Stimulated activated memory B cell treated with anti-CD40 and anti-IgM and Interleukin-4, amounts not matched to agents 10 μg/mL and 1 μg/mL and 100 μg/mL, for 72 hours (primary cell): ENCODE measurements around the gene LOXL3.

Source experiments
- ATAC-seq: fragments of 150-1000 bp; cut with Tn5 transposase; 2 replicates; pipeline ENCODE4 v1.10.0; 2021
- H3K27ac Mint-ChIP-seq: one replicate; pipeline ENCODE4 v1.8.0; 2022; ENCODE audit warnings: mild to moderate bottlenecking, mixed read lengths
- H3K27me3 Mint-ChIP-seq: one replicate; pipeline ENCODE4 v1.8.0; 2022; ENCODE audit warnings: mixed read lengths
- H3K36me3 Mint-ChIP-seq: one replicate; pipeline ENCODE4 v1.8.0; 2022; ENCODE audit warnings: mixed read lengths
- H3K4me1 Mint-ChIP-seq: one replicate; pipeline ENCODE4 v1.8.0; 2022; ENCODE audit warnings: mixed read lengths
- H3K4me3 Mint-ChIP-seq: one replicate; pipeline ENCODE4 v1.8.0; 2022; ENCODE audit warnings: mild to moderate bottlenecking, moderate library complexity, mixed read lengths
- H3K9me3 Mint-ChIP-seq: one replicate; pipeline ENCODE4 v1.8.0; 2022; ENCODE audit warnings: mixed read lengths

The LOXL3 gene

DNA sequence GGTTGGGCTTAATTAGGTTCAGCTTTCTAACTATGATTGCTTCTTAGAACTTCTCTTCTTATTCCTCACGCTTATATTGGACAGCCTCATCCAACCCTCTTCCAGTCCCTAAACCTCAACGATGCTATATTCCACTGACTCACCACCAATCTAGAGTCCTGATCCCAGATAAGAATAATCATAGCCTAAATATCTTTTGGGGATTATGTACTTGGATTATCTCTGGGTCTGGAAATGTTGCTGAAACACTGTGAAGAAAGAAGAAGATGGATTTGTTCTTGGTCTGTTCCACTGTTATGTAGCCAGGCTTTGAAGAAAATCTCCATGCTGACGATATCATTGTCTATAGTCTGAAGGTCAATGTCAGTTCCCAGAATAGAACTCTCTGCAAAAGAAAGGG is 27.7 kb upstream of the LOXL3 start:
- no peaks in the 10 kb centered on the region for H3K9me3 Mint-ChIP-seq
- H3K36me3 Mint-ChIP-seq, result no peaks in the 10 kb centered on the region
- H3K27me3 Mint-ChIP-seq, result no peaks in the 10 kb centered on the region
- ATAC-seq, result no peak
- H3K27ac Mint-ChIP-seq, result no peak overlapping the region
- no peak overlapping the region for H3K4me3 Mint-ChIP-seq
- peaks cover 33% of the 10 kb centered on the region for H3K4me1 Mint-ChIP-seq

GRCh38 chr2:74578408-74578807 is 24.7 kb upstream of the LOXL3 start:
- no peak overlapping the region for H3K4me3 Mint-ChIP-seq
- H3K36me3 Mint-ChIP-seq, result no peaks in the 10 kb centered on the region
- peaks cover 33% of the 10 kb centered on the region for H3K4me1 Mint-ChIP-seq
- ATAC-seq, result no peak
- no peaks in the 10 kb centered on the region for H3K9me3 Mint-ChIP-seq
- H3K27ac Mint-ChIP-seq, result peak overlapping the region; percentile 13
- no peaks in the 10 kb centered on the region for H3K27me3 Mint-ChIP-seq

DNA sequence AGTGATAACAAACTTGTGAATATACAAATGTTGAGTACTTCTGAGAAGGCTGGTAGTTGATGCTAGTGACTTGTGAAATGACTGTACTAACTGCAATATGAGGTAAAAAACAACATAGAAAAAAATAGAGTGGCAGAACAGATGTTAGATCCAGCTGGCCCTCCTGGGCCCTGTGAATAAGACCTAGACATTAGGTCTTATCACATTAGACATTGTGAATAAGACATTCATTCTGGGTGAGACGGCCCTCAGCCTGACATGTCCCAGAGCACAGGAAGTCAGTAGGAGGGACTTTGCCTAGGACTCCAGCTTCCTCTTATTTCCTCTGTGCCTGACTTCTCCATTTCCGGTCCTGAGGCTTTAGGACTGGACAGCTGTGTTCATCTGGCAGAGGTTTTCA is 23.7 kb upstream of the LOXL3 start:
- H3K9me3 Mint-ChIP-seq, result no peaks in the 10 kb centered on the region
- no peaks in the 10 kb centered on the region for H3K36me3 Mint-ChIP-seq
- no peaks in the 10 kb centered on the region for H3K27me3 Mint-ChIP-seq
- H3K4me1 Mint-ChIP-seq, result peaks cover 34% of the 10 kb centered on the region
- H3K4me3 Mint-ChIP-seq, result no peak overlapping the region
- H3K27ac Mint-ChIP-seq, result peak overlapping the region; percentile 69
- peak; percentile 68 for ATAC-seq

DNA sequence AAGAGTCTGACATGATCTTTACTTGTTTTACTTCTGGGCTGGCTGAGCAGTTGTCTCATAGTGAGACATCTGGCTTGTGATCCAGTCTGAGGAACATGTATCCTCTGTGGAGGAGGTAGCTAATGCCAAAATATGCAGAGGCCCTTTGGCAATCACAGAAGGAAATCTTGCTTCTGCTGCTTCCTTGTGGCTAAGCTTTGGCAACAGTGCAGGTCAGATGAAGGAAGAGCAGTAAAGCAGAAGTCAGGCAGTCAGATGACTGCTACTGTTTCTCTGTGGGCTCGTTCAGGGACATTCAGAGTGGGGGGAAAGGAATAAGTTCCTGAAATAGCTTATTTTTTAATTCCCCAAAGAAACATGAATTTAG is 23.1 kb upstream of the LOXL3 start:
- peaks cover 34% of the 10 kb centered on the region for H3K4me1 Mint-ChIP-seq

GRCh38 chr2:74576211-74576862 is 22.6 kb upstream of the LOXL3 start:
- Mint-ChIP-seq H3K36me3 (no peaks in the 10 kb centered on the region), H3K4me3 (no peak overlapping the region), H3K9me3 (no peaks in the 10 kb centered on the region), H3K27ac (peak overlapping the region; percentile 69), H3K4me1 (peaks cover 34% of the 10 kb centered on the region), H3K27me3 (no peaks in the 10 kb centered on the region)
- no peak for ATAC-seq

More for the DNA sequence above, 23.1 kb upstream of the LOXL3 start:
- Mint-ChIP-seq H3K9me3 (no peaks in the 10 kb centered on the region), H3K4me3 (no peak overlapping the region), H3K27ac (peak overlapping the region; percentile 69), H3K36me3 (no peaks in the 10 kb centered on the region), H3K27me3 (no peaks in the 10 kb centered on the region)
- peak; percentile 56 for ATAC-seq

DNA sequence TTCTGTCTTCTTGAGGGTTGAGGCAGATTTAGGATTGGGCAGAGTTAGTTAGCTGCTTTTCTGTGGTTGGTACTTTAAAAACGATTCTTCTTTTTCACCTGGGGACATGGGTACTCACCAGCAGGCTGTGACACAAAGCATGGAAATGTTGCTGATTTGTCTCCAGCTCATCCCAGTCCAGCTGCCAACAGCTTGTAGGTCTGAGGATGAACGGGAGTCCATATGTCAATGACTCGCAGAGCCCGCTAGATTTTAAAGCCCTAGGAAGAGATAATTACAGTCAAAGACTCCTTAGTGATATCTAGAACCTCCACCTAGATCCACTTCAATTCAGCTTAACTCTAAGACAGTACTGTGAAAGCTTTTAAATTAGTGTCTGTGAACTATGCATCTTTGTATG is 21.6 kb upstream of the LOXL3 start:
- no peak overlapping the region for H3K27ac Mint-ChIP-seq
- H3K9me3 Mint-ChIP-seq, result no peaks in the 10 kb centered on the region
- peaks cover 34% of the 10 kb centered on the region for H3K4me1 Mint-ChIP-seq

GRCh38 chr2:74573747-74574562 is 20.2 kb upstream of the LOXL3 start:
- Mint-ChIP-seq H3K27me3 (no peaks in the 10 kb centered on the region), H3K4me3 (peak overlapping the region; percentile 57), H3K27ac (peak overlapping the region; percentile 72), H3K4me1 (peaks cover 34% of the 10 kb centered on the region), H3K9me3 (no peaks in the 10 kb centered on the region), H3K36me3 (no peaks in the 10 kb centered on the region)
- ATAC-seq, result peak; percentile 69

More for the DNA sequence above, 21.6 kb upstream of the LOXL3 start:
- ATAC-seq, result no peak
- Mint-ChIP-seq H3K36me3 (no peaks in the 10 kb centered on the region), H3K4me3 (no peak overlapping the region), H3K27me3 (no peaks in the 10 kb centered on the region)

DNA sequence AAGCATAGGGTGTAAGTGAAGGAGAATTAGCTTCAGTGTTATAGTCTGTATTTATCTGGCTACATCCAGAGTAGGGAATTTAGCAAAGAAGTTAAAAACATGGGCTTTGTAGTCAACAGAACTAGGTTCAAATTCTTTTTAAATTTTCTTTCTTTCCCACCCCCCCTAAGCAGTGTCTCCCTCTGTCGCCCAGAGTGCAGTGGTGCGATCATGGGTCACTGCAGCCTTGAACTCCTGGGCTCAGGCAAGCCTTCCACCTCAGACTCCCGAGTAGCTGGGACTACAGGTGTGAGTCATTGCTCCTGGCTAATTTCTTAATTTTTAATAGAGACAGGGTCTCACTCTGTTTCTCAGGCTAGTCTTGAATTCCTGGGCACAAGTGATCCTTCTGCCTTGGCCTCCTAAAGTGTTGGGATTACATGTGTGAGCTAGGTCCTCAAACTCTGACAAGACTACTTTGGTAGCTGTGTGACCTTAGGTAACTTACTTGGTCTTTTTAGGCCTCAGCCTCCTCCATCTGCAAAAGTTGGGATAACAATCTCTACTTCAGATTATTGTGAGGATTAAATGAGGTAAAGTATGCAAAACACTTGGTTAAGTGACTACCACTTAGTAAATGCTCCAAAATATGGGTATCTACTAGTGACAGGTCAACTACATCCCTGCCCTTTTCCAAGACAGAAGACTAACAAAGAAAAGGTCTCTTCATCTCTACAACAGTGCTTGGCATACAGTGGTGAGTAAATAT is 18.6 kb upstream of the LOXL3 start:
- Mint-ChIP-seq H3K27me3 (no peaks in the 10 kb centered on the region), H3K27ac (no peak overlapping the region), H3K4me3 (no peak overlapping the region), H3K36me3 (no peaks in the 10 kb centered on the region), H3K4me1 (peaks cover 28% of the 10 kb centered on the region), H3K9me3 (no peaks in the 10 kb centered on the region)
- ATAC-seq, result no peak

GRCh38 chr2:74571058-74571457 is 17.3 kb upstream of the LOXL3 start:
- Mint-ChIP-seq H3K4me3 (no peak overlapping the region), H3K27ac (no peak overlapping the region), H3K27me3 (no peaks in the 10 kb centered on the region), H3K36me3 (no peaks in the 10 kb centered on the region), H3K9me3 (no peaks in the 10 kb centered on the region), H3K4me1 (peaks cover 24% of the 10 kb centered on the region)
- peak; percentile 96 for ATAC-seq

DNA sequence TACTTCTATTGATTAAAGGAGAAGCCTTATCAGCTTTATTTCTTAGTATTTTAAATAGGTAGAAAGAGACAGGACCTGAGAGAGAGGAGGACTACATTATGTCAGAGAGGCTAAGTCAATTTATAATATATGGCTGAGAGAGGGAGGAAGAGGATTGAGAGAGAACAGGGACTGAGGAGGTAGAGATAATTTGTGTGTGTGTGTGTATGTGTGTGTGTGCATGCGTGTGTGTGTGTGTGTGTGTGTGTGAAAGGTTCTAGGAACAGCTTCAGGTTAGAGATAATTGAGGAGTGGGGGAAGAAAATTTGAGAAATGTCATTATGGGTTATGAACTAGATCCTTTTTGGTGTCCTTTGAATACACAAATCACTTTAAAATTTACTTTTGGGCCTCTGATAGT is 15.9 kb upstream of the LOXL3 start:
- Mint-ChIP-seq H3K27ac (no peak overlapping the region), H3K4me1 (peaks cover 25% of the 10 kb centered on the region), H3K4me3 (no peak overlapping the region), H3K9me3 (no peaks in the 10 kb centered on the region), H3K27me3 (no peaks in the 10 kb centered on the region), H3K36me3 (no peaks in the 10 kb centered on the region)
- ATAC-seq, result no peak

DNA sequence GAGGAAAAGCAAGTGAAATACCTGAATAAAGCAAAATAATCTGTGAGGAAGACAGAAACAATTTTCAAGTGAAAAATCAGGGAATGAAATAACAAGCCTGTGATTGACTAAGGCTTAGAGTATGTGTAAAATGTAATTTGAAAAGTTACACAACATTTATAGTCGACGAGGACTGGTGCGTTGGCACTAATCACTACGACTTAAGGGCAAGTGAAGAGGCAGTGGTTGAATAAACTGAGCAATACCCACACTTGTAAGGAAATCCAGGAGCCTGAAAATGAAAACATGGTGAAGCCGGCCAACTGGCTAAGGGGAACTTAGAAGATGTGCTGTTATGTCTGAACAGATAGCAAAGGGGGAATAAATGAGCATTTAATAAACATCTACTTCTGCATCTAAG is 14.1 kb upstream of the LOXL3 start:
- Mint-ChIP-seq H3K9me3 (no peaks in the 10 kb centered on the region), H3K27me3 (no peaks in the 10 kb centered on the region), H3K36me3 (no peaks in the 10 kb centered on the region), H3K4me3 (no peak overlapping the region), H3K4me1 (peaks cover 12% of the 10 kb centered on the region), H3K27ac (no peak overlapping the region)
- no peak for ATAC-seq

DNA sequence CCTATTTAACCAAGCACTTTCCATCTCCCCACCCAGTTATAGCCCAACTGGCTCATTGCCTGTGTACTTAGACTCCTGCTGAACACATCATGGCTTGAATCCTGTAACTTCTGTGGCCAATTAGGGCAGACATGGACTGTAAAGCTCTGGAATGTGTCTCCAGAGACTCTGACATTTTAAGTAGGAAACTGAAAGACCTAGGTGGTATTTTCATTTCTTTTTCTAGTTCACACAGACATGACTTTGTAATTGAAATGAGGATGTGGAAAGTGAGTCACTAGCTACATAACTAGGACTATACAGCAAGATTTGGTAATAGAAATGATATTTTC is 13.0 kb upstream of the LOXL3 start:
- H3K27me3 Mint-ChIP-seq, result no peaks in the 10 kb centered on the region
- ATAC-seq, result no peak
- H3K36me3 Mint-ChIP-seq, result no peaks in the 10 kb centered on the region
- H3K4me3 Mint-ChIP-seq, result no peak overlapping the region
- no peak overlapping the region for H3K27ac Mint-ChIP-seq
- H3K4me1 Mint-ChIP-seq, result peaks cover 12% of the 10 kb centered on the region
- no peaks in the 10 kb centered on the region for H3K9me3 Mint-ChIP-seq

- no peaks in the 10 kb centered on the region for H3K27me3 Mint-ChIP-seq
- no peak overlapping the region for H3K4me3 Mint-ChIP-seq
- H3K9me3 Mint-ChIP-seq, result no peaks in the 10 kb centered on the region
- H3K27ac Mint-ChIP-seq, result no peak overlapping the region
- H3K4me1 Mint-ChIP-seq, result peaks cover 12% of the 10 kb centered on the region
- H3K36me3 Mint-ChIP-seq, result no peaks in the 10 kb centered on the region
- no peak for ATAC-seq
Measured at GRCh38 chr2:74566076-74566753, 12.5 kb upstream of the LOXL3 start.

DNA sequence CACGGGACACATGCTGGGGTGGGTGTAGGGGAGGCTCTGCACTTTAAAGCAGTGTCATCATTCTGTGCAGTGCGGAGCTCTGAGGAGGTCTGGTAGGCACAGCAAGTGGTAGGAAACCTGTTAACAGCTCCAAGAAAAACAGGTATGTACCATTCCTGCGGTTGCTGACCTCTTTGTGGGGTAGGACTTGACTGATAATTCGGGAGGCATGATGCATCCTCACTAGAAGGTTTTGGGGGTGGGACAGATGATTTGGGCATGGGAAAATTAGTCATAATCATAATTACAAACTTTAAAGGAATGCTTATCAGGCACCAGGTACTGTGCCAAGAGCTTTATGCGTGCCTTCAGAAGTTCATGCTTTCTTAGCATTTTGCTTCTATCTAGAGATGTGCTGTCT is 10.5 kb upstream of the LOXL3 start:
- peaks cover 12% of the 10 kb centered on the region for H3K4me1 Mint-ChIP-seq
- H3K36me3 Mint-ChIP-seq, result no peaks in the 10 kb centered on the region
- H3K4me3 Mint-ChIP-seq, result no peak overlapping the region
- H3K27ac Mint-ChIP-seq, result no peak overlapping the region
- no peak for ATAC-seq
- H3K27me3 Mint-ChIP-seq, result no peaks in the 10 kb centered on the region
- H3K9me3 Mint-ChIP-seq, result no peaks in the 10 kb centered on the region

- Mint-ChIP-seq H3K27me3 (no peaks in the 10 kb centered on the region), H3K4me3 (no peak overlapping the region), H3K4me1 (peaks cover 12% of the 10 kb centered on the region), H3K9me3 (no peaks in the 10 kb centered on the region), H3K36me3 (peaks cover 2% of the 10 kb centered on the region), H3K27ac (no peak overlapping the region)
- ATAC-seq, result no peak
Measured at GRCh38 chr2:74562126-74562775, 8.5 kb upstream of the LOXL3 start.
